Measurements from ENCODE around the gene RASSF1.

DNA sequence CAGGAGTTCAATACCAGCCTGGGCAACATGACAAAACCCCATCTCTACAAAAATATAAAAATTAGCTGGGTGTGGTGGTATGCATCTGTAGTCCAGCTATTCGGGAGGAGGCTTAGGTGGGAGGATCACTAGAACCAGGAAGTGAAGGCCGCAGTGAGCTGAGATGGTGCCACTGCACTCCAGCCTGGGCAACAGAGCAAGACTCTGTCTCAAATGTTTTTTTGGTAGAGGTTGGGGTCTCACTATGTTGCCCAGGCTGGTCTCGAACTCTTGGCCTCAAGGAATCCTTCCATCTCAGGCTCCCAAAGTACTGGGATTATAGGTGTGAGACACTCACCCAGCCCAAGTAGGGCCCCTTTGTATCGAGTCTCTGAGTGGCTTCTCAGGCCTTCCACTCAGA lies 46.5 kb downstream of the RASSF1 start:
- TF ChIP-seq, protein P1, sequence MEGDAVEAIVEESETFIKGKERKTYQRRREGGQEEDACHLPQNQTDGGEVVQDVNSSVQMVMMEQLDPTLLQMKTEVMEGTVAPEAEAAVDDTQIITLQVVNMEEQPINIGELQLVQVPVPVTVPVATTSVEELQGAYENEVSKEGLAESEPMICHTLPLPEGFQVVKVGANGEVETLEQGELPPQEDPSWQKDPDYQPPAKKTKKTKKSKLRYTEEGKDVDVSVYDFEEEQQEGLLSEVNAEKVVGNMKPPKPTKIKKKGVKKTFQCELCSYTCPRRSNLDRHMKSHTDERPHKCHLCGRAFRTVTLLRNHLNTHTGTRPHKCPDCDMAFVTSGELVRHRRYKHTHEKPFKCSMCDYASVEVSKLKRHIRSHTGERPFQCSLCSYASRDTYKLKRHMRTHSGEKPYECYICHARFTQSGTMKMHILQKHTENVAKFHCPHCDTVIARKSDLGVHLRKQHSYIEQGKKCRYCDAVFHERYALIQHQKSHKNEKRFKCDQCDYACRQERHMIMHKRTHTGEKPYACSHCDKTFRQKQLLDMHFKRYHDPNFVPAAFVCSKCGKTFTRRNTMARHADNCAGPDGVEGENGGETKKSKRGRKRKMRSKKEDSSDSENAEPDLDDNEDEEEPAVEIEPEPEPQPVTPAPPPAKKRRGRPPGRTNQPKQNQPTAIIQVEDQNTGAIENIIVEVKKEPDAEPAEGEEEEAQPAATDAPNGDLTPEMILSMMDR (IDR thresholded peaks at IDR 0.05; ENCODE audit: borderline replicate concordance, extremely low read depth, low read length, poor library complexity, severe bottlenecking) = no peak
- TF ChIP-seq EZH2 (IDR thresholded peaks at IDR 0.05; ENCODE audit: borderline replicate concordance, low read depth, low read length, severe bottlenecking) = no peak

All from DND-41 (cell line).